GM18520 (cell line): ENCODE results near the gene CPED1.
"Not testable (repeated sequence)": the region's sequence is repeated elsewhere in the genome, so short reads cannot be mapped to it uniquely, and the experiment has no call there.

Source experiments
- ATAC-seq: cut with Tn5 transposase; IDR thresholded peaks from one replicate; pipeline ENCODE4 v1.9.1; 2021; ENCODE audit not compliant: unreplicated experiment

The CPED1 gene

GRCh38 chr7:121036776-121037175 is 48.3 kb downstream of the CPED1 start:
- ATAC-seq, result not testable (repeated sequence)

DNA sequence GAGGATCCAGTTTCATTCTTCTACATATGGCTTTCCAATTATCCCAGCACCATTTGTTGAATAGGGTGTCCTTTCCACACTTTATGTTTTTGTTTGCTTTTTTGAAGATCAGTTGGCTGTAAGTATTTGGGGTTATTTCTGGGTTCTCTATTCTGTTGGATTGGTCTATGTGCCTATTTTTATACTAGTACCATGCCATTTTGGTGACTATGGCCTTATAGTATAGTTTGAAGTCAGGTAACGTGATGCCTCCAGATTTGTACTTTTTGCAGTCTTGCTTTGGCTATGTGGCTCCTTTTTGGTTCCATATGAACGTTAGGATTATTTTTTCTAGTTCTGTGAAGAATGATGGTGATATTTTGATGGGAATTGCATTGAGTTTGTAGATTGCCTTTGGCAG is 48.8 kb downstream of the CPED1 start:
- ATAC-seq, result not testable (repeated sequence)

DNA sequence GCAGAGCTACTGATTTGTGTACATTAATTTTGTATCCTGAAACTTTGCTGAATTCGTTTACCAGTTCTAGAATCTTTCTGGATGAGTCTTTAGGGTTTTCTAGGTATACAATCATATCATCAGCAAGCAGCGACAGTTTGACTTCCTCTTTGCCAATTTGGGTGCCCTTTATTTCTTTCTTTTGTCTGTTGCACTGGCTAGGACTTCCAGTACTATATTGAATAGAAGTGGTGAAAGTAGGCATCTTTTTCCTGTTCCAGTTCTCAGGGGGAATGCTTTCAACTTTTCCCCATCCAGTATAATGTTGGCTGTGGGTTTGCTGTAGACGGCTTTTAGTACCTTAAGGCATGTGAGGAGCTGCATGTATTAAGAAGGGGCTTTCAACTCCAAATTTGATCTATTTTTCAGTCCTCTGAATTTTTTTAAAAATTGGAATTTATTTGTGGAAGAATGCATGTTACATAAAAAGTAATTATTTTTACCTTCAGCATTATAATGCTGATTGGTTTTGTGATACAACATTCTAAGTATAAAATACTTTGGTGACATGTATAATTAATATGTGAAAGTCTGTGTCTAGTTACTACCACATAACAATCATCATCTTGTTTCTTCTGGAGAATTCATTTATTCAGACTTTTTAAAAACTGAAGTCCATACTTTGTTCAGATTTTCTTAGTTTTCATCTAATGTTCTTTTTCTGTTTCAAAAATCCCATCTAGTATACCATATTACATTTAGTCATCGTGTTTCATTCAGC is 49.6 kb downstream of the CPED1 start:
- no peak for ATAC-seq

DNA sequence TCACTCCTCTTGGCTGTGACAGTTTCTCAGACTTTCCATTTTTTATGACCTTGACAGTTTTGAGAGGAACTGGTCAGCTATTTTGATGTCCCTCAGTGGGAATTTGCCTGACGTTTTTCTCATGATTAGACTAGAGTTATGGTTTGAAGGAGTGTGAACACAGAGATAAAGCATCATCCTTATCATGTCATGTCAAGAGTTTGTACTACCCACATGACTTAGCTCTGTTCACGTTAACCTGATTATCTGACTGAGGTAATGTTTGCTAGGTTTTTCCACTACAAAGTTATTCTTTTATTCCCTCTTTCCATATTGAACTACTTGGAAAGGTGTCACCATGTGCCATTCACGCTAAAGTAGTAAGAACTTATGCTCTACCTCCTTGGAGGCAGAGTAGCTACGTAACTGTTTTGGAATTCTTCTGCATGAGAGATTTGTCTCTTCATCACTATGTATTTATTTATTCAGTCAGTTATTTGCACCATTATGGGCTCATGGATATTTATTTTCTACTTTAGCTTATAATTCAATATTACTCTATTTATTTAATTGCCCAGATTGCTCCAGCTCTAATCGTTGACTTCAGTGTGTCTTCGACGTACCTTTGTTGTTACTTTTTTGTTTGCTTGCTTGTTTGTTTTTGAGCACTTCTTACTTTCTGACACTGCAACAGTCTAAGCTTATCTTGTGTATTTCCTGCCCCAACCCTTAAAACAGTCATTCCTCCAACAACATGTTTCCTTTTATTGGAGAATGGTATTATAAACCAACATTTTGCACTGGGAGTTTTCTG is 50.4 kb downstream of the CPED1 start:
- ATAC-seq, result no peak

DNA sequence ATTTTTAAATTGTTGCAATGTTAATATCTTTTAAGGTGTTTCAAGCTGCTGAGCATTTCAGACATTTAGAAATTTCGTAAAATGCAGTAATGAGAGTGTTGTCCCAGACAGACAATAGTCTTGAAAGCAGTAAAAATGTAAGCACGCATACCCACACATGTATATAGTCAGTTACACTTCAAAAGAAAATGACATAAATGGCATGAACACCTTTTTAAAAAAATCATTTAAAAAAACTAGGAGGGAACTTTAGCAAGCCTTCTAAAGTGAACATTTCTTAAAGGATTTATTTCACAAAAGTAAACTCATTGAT is 51.0 kb downstream of the CPED1 start:
- ATAC-seq, result no peak

GRCh38 chr7:121039994-121040393 is 51.5 kb downstream of the CPED1 start:
- no peak for ATAC-seq

- ATAC-seq, result no peak
These were observed 53.1 kb downstream of the CPED1 start for GRCh38 chr7:121041516-121042148.

DNA sequence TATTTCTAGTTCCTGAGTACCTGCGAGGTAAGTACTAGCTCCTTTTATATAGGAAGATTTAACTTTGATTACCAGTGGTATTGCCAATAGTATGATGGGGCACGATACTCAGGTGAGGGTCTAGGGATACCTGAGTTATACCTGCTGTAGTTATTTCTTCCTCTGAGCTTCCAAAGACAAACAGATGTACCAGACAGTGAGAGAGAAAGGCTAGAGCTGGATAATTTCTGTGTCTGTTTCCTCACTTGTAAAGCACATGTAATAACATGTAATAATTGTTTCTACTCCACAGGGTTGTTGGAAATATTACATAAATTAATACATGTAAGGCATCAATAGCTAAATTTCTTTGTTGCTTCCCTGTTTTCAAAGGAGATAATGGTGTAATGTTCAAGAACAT is 53.7 kb downstream of the CPED1 start:
- no peak for ATAC-seq

- ATAC-seq, result no peak
These were observed 54.4 kb downstream of the CPED1 start for GRCh38 chr7:121042899-121043298.

DNA sequence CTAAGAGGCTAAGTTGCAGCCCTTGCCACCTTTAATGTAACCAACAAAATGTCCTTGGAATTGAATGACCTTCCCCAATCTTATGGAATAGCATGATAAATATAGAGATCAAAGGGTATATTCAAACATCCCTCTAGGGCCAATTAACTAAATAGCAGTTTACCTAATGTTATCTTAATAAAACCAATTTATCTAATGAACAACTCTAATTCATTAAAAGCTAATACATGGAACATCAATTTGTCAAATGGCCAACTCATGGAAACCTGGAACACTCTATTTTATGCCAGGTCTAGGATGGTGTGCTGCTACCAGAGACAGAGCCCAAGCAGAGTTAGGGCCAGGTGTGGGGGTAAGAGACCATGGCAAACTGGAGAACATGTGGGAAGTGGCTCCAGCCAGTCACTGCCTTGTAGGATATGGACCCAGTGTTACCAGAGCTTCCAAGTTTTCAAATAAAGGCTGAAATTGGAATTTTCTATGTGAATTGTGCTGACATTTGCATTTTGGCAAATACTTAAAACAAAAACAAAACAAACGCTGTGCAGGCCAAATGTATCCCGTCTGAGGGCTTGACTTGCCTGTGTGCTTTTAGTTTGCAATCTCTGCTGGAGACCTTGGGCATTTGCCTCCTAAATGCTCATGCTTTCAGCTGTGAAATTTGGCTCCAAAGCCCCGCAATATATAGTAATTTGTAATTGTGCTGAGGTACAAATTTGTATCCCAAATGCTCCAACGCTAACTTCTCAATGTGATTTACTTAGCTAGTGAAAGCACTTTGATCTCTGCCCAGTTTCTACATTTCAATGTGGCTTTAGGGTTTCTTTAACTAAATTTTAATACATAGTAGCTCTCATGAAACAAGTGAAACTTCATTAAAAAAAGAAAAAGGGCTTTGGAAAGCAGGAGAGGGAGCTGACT is 55.1 kb downstream of the CPED1 start:
- no peak for ATAC-seq

DNA sequence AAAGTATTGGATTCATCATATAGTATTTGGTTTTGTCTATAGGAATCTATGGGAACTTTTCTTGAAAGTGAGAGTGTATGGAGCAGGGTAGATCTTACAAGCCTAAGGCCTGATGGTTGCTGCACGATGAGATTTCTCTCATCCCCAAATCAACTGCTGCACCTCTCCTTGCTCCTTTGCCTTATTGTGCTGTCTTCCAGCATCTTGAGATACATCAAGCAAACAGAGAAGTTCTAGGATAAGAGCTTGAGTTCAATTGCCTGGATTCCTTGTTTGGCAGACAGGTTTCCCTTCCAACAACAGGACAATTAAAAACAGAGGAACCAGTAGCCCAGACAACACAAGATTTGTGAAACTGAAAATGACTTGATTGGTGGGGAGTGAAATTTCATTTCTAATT is 56.6 kb downstream of the CPED1 start:
- ATAC-seq, result no peak

DNA sequence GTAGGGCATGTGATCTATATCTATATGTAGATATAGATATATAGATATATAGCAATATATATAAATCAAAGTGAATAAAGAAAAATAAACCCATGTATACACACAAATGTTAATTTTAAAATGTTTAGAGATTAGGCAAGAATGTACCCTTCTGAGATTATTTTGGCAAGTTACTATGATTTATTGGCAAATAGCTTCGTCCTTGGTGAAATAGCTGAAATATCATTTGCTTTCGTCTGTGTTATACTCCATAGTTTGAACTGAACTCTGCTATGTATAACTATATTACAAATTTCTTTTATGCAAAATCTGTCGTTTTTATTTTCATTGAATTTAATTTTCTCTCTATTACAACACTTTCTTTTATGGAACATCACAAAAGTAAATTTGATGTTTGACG is 57.5 kb downstream of the CPED1 start:
- ATAC-seq, result no peak

- ATAC-seq, result no peak
These were observed 58.5 kb downstream of the CPED1 start for GRCh38 chr7:121046893-121047468.

DNA sequence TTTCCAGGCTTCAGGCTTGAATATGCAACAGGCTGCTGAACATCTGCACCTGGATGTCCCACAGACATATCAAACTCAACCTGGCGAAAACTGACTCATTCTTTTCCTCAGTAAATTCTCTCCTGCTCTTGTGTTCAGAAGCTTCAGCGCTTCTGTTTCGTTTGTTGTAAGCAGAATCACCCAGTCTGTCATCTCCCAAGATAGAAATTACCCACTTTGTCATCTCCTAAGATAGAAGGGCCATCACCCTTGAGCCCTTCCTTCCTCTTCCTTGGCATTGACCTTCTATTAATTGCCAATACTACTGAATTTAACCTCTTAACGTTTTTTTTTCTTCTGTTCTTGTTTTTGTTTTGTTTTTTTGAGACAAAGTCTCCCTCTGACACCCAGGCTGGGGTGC is 59.7 kb downstream of the CPED1 start:
- no peak for ATAC-seq

- no peak for ATAC-seq
These were observed 60.7 kb downstream of the CPED1 start for GRCh38 chr7:121049028-121049791.

GRCh38 chr7:121049897-121050296 is 61.4 kb downstream of the CPED1 start:
- ATAC-seq, result no peak

DNA sequence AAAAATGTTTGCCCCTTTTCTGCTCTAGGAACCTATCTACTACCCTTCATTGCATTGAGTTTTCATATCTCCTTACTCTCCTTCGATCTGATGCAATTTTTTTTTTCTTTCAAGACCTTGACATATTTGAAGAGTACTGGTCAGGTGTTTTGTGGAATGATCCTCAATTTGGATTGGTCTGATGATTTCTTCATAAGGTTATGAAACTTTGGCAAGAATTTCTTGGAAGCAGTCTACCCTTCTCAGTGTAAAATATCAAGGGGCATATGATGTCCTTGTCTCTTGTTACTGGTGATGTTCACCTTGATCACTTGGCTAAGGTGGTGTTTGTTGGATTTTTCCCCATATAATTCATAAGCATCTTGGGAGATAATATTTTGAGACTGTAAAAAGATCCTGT is 64.7 kb downstream of the CPED1 start:
- ATAC-seq, result no peak

GRCh38 chr7:121054925-121055324 is 66.4 kb downstream of the CPED1 start:
- ATAC-seq, result no peak

DNA sequence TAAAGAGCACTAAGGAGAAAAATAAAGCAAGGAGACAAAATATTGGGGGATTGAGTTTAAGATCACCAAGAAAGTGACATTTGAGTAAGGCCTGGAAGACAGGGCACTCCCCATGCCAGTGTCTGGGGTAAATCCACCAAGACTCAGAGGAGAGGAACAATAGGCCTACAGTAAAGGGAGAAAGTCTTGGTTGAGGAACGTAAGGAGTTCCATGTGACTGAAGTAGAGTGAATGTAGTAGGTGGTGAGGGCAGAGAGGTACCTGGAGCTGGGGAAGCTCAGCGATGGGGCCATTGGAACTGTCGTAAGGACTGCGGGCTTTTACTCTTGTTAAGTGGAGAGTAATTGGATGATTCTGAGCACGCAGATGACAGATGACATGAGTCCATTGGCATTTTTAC is 69.4 kb downstream of the CPED1 start:
- ATAC-seq, result no peak

GRCh38 chr7:121058975-121059374 is 70.5 kb downstream of the CPED1 start:
- ATAC-seq, result no peak
